Stimulated activated CD8-positive, alpha-beta memory T cell treated with anti-CD3 and anti-CD28 coated beads, Interleukin-4, amount 100 ng/mL, for 1 hour (primary cell): Measurements from ENCODE around the gene PKMYT1.

Experiments
- DNase-seq, 2 donors: peaks; one replicate each; pipeline ENCODE4 v3.0.0-alpha.2; 2020; ENCODE audit warnings: low read depth in 2 of 2, low spot score in 1 of 2

The PKMYT1 gene

DNA sequence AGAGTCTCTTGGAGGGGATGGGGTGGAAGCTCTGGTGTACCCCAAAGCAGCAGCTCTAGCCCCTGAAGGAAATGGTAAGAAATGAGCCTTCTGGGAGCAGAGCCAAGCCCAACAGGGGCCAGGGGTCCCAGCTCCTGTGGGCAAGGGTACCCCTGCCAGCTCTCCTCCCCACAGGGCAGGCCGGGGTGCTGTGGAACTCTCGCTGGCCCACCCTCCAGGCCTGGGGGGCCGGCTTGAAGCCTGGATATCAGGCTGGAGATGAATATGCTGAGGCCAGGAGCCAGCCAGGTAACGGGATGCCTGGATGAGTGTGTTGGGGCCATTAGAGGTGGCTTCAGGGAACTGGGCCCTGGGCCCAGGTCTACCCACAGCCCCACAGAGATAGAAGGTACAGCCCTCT lies 20.3 kb upstream of the PKMYT1 start:
- no peak for DNase-seq

DNA sequence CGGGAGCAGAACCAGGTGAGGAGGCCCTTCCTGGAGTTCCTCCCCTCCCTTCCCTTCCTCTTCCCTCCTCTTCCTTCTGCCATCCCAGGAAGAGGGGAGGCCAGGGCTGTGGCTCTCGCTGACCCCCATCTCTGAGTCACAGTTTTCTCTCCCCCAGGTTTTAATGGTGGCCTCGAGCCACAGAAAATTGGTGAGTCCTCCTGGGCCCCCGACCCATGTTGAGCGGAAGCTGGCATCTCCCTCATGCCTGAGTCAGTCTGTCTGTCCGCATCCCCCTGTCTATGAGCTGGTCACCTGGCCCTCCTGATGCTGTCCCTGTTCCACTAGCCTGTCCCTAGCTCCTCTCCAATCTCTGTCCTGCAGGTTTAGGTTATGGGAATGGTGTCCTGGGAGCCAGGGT lies 19.7 kb upstream of the PKMYT1 start:
- no peak for DNase-seq

DNA sequence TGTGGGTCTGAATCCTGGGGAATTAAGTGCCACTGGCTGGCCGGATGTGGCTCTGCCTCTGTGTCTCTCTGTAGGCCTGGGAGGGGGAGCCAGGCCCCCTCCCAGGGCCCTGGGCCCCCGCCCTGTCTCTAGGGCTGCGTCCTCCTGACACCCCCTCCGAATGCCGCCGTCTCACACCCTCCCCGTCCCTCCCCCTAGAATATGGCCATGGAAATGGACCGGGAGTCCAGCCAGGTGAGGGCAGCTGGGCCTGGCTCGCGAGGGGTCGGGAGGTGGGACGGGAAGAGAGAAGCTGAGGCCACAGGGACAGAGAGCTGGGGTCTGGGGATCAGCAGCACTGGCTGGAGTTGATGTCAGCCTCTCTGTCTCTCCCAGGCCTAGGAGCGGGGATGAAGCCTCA lies 16.1 kb upstream of the PKMYT1 start:
- no peak for DNase-seq

DNA sequence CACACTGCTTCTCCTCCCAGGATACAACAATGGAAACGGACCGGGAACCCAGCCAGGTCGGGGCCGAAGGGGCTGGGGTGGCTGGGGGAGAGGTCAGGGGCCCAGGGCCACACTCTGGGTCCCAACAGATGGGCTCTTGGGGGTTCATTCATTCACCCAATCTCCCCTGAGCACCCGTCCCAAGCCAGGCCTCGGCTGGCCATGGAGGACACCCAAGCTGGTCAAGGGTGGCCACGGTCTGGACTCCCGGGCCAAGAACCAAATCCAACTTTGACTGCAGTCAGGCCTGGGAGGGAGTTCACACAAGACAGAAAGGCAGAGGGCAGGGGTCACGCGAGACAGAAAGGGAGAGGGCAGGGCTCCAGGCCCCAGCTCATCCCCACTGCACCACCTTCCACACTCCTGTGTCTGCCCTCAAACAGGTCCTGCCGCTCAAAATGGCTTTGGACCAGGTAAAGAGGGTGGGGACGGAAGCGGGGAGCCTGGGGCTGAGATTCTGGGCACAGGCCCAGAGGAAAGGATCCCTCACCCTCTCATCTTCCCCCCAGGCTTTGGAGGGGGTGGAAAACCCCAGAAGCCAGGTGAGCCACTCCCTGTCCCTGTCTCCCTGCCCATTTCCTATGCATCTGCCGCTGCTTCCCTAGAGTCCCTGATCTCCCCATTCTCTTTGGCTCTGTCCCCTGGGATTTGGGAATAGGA lies 12.3 kb upstream of the PKMYT1 start:
- DNase-seq, result no peak

DNA sequence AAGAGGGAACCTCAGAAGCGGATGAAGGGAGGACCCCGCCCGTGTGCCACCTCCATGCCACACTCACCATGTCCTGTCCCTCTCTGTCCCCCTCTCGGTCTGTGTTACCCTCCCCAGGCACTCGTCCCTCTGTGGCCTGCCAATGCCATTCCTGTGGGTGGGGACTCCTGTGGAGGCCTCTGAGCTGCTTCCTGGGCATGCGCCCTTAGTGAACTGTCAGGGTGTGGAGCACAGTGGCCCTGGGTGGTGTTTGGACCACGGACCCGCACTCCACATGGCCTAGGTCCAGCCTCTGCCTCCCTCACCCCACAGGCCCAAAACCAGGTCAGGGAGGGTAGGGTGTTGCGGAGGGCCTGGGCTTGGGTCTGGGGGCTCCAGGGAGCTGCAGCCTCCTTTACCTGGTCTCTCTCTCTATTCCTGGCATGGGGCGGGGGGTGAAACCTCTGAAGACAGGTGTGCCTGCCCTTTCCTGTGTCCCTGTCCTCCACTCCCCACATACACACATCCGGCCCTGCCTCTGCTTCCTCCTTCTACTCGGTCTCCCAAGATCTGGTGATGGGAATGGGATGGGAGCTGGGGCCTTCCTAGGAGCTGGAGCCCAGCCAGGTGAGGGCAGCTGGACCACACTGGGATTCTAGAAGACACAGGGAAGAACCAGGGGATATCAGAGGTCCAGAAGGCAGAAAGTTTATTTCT lies 11.5 kb upstream of the PKMYT1 start:
- no peak for DNase-seq

DNA sequence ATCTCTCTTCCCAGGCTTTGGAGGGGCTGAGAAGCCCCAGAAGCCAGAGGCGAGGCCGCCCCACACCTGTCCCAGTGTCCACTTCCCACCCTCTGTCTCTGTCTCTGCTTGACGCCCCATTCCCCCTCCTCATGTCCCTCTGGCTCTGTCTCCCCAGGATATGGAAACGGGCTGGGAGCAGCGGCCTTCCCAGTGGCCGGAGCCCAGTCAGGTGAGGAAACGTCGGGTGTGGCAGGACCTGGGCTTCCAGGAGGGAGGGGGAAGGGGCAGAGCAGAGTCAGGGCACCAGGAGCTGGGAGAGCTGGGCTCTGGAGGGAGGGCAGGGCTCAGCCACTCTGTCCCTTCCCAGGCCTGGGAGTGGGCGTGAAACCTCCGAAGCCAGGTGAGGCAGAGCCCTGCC lies 10.6 kb upstream of the PKMYT1 start:
- no peak for DNase-seq

DNA sequence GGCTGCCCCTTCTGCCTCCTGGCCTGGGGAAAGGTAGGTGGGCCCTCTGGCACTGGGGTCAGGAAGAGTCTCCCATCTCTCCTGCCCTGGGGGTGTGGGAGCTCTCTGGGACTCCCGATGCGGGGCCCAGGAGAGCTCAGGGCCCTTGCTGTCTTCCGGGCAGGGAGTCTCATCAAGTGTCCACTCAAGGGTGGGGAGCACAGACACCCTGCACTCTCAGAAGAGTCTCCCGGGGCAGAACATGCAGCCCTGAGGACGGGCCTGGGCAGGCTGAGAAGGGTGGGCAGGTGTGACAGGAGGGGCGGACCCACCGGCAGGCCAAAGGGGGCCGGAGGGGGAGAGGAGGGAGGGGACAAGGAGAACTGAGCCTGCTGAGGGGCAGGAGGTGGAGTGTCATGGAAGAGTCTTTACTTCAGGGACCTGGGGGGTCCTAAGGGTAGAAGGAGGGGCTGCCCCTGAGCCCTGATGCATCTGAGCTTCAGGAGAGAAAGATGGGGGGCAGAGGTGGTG lies 8.4 kb upstream of the PKMYT1 start:
- DNase-seq, result no peak

DNA sequence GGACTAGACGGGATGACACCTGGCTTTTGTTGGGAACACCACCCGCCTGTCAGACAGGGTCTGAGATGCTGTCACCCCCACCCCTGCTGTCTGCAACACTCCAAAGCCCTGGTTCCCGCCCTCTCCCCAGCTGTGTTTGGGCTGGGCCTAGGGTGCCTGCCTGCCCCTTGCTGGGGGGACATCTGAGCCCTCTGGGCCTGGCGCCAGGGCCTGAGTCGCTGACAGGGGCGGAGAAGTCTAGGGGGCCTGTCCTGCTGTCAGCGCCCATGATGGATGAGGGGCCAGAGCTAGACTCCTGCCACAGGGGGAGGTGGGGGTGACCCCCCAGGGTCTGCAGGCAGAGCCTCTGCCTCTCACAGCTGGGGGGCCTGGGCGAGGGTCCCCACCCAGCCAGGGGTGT lies 7.6 kb upstream of the PKMYT1 start:
- DNase-seq, result no peak

DNA sequence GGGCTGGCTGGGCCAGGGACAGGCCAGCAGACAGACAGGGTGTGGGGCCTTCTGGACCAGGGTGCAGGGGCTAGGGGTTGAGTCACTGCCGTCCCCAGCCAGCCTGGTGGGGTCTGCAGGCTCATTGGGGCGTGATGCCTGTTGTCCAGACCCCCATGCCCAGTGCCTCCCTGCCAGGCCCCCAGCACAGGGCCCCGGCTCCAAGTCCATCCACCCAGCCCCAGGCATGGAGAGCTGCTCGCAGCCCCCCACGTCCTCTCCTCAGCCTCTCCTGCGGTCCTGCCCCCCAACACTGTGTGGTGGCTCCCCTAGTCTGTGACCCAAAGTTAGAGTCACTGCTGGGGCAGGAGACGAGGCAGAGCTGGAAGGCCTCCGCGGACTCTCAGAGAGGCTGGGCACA lies 7.0 kb upstream of the PKMYT1 start:
- no peak for DNase-seq

DNA sequence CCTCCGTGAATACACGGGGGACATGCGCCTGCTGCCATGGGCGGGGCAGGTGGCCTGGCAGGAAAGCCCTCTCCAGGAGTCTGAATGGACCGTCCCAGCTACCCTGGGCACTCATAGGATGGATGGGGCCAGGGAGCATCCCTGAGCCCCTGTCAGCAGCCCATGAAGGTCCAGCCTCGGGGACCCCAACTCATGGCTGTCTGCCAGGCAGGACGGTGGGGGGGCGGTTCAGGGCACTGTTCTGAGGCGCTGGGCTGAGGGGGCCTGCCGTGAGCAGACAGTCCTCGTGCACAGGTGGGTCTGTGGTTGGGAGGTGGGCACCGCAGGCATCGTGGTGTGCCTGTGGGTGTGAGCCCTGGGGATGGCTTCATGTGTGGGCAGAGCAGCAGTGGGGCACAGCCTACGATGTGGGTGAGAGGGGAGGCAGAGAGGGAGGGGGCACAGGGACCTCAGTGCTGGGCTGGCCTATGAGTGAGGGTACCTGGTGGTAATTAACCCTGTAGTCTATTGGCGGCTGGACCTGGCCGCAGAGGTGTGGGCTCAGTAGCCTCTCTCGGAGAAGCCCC lies 6.5 kb upstream of the PKMYT1 start:
- no peak for DNase-seq

DNA sequence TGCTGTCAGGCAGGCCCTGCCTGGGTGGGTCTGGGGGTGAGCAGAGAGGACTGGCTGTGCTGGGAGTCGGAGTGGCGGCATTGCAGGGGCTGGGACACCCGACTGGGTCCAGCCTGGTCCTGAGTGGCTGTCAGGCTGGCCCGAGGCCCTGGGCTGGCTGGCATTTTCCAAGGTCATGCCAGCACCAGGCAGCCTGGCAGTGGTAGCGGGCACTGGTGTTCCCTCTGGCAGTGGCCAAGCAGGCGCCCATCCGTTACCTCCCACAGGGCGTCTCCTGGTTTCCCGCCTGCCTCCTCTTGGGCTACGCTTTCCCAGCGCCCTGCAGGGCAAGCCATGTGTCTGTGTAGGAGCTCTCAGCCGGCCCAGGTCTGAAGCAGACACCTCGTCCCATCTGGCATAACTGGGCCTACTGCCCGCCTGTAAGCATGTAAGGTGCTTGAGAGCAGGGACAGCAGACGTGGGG lies 5.7 kb upstream of the PKMYT1 start:
- DNase-seq, result no peak

DNA sequence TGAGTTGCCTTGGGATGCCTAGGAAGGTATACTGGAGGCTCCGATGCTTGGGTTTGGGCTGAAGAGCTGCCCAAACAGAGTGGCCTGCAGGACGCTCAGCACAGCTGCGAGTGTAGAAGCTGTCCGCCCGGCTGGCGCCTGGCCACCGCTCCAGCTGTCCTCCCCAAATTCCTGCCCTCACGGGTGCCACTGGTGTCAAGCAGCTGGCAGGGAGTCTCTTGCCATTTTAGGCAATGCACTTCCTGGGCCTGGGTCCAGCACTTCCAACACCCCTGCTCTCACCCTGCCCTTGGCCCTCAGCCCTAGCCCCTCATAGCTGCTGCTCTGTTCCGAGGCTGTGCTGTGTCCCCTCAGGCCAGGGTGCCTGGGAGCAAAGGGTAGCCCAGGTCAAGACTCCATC lies 5.2 kb upstream of the PKMYT1 start:
- DNase-seq, result no peak

DNA sequence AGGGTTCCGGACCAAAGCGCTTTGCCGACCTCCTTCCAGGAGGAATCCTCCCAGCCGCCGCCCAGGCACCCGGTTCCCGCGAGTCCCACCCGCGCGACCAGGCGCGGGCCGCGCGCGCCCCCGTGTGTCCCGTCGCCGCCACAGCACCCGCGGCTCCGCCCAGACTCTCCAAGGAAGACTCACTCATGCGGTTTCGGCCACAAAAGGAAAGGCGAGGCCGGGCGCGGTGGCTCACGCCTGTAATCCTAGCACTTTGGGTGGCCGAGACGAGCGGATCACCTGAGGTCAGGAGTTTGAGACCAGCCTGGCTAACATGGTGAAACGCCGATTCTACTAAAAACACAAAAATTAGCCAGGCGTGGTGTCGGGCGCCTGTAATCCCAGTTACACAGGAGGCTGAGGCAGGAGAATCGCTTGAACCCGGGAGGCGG lies 3.5 kb upstream of the PKMYT1 start:
- peak; percentile 46 to 52 for DNase-seq

DNA sequence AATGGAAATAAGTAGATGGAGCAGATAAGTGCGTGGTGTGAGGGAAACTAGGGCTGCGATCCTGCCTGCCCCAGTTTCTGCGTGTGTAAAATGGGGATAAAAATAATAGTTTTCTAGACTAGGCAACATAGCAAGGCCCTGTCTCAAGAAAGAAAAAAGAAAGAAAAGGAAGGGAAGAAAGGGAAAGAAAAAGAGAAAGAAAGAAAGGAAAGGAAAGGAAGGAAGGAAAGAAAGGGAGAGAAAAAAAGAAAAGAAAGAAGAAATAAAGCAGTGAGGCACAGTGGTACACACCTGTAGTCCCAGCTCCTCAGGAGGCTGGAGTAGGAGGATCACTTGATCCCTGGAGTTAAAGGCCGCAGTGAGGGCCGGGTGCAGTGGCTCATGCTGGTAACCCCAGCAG lies 2.2 kb upstream of the PKMYT1 start:
- no peak for DNase-seq

DNA sequence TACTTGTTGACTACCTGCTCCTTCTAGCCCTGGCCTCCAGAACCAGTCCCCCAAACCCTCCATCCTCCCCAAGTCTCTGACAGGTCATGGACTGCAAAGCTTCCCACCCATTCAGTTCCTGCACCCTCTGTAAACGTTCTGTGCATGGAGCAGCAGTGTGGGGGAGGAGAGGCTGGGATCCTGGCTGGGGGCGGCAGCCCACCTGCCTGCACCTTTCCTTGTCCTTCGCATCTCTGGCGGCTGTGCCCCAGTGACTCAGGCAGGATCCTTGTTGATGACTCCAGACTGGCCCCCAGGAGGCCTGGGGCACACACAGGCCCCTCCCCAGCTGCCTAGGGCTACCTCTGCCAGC lies 1.6 kb upstream of the PKMYT1 start:
- DNase-seq, result no peak

DNA sequence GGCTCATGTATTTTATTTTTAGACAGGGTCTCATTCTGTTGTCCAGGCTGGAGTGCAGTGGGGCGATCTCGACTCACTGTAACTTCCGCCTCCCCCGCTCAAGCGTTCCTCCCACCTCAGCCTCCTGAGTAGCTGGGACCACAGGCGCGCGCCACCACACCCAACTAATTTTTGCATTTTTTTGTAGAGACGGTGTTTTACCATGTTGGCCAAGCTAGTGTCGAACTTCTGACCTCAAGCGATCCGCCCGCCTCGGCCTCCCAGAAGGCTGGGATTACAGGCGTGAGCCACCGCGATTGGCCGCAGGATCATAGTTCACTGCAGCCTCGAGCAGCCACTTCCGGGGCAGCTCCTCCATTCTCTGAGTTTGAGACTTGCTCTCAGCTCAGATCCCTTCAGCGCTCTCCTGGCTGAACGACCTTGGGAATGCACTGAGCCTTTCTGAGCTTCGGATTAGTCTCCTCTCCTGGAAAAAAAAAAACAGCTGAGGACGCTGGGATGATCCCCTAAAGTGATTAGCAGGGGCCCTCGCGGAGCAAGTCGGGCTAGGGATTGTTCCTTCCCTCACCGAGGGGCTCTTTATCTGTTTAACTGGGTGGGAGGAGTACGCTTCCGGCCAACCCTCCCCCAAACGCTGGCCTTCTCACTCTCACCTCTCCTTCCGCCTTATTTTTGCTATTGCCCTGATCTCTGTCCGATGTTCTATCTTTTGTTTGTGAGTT lies 1.1 kb upstream of the PKMYT1 start:
- no peak for DNase-seq

DNA sequence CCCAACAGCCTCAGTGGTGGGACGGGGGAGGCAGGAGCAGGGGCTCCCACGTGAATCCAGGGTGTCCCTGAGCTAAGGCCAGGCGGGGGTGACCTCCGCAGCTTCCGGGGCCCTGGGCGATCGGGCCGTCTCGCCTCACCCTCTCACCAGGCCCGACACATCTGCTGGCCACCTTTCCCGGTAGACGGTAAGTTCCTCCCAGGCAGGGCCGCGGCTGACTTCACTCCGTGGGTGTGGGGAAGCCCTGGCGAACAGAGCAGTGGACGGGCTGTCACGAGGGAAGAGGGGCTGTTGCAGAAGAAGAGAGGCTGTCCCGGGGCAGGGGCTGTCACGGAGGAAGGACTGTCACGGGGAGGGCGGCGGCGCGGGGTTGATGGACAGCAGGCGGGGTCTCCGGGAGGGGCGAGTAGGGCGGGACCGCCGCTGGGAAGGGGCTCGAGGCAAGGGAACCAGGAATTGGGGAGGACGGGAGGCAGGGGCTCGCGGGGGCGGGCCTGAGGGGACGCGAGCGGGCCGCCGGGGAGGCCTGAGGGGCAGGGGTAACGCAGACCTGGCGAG lies 498 bp downstream of the PKMYT1 start:
- DNase-seq, result no peak

DNA sequence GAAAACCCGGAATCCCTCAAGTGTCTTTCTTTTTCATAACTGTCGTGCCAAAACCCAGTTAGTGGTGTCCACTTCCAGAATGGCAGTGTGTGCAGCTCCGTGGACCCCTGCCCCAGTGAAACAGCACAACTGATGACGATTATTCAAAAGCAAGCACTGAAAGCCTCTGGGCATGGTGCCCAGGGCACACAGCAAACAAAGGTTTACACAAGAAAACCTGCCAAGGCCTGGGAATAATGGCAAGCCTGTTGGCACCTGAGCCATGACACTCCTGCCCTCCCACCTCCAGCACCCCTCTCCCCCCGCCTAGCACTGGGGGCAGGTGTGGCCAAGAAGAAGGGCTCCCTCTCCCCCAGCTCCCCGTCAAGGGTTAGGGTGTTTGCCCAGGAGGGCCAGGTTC lies 2.8 kb downstream of the PKMYT1 start:
- DNase-seq, result no peak

DNA sequence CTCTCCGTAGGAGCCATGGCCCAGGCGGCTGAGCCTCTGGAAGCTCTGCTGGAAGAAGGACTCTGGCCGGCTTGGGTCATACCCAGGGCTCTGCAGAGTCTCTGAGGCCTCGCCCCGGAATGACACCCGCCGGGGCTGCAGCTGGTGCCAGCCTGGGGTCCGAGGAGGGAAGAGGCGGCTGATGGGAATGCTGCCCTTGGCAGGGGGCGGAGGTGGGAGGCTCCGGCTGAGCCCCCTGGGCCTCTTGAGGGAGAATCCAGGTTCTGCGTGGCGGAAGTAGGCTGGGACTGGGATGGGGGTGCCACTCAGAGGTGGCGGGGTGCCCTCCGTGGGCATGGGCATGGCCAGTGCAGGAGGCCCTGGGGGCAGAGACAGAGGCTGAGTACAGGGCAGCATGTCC lies 3.6 kb downstream of the PKMYT1 start:
- no peak for DNase-seq

DNA sequence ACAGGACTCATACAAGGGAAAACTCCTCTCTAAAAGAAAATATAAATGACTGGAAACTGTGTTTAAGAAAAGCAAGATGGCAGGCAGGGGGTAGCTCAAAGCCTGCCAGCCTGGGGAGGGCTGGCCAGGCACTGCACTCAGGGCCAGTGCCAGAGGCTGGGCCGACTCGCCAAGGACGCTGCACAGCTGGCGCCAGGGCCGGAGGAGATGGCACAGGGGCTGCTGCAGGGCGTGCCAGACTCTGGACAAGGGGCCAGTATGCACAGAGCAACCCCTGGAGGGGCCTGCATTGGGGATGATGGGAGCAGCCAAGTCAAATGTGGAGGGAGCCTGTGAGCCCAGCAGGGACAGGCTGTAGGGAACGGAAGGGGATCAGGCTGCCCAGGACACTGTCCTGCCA lies 4.0 kb downstream of the PKMYT1 start:
- DNase-seq, result no peak

DNA sequence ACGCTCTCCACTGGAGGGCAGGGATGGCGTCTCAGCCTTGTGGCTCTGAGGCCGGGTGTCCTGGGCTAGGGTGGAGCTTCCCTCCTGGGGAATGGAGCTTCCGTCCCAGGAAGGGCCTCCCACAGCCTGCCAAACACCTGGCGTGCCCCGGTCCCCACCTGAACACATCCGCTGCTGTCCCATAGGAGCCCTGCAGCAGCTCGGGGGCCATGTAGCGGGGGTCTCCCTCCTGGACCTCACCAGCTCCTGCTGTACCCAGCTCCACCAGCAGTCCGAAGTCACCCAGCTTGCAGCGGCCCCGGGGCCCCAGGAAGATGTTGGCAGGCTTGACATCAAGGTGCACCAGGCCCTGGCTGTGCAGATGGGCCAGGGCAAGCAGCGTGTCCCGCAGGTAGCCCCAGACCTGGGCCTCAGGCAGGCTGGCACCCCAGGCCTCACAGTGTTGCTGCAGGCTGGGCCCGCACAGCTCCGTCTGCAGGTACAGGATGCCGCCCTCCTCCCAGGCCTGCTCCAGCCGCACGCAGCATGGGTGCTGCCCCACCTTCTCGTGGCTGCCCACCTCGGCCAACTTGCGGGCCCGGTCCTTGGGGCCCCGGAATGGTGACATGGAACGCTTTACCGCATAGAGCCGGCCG lies 5.0 kb downstream of the PKMYT1 start:
- no peak for DNase-seq
